Putamen (tissue), 1 donor: ENCODE results near the gene VAT1.

Experiments used
- DNase-seq: peaks from one replicate; pipeline ENCODE4 v3.0.0-alpha.2; 2016; ENCODE audit warnings: low spot score

The VAT1 gene

GRCh38 chr17:43027091-43028032 is 5.2 kb upstream of the VAT1 start:
- no peak for DNase-seq

- DNase-seq: no peak
Observed at GRCh38 chr17:43026595-43026994, 4.4 kb upstream of the VAT1 start.

- DNase-seq: no peak
Observed at GRCh38 chr17:43025766-43026537, 3.8 kb upstream of the VAT1 start.

- DNase-seq: no peak
Observed at GRCh38 chr17:43025290-43025657, 3.1 kb upstream of the VAT1 start.

- peak; percentile 93 for DNase-seq
Observed at GRCh38 chr17:43024407-43025289, 2.5 kb upstream of the VAT1 start, which contains the start of gene RND2. Gene RND2, plus strand, starts transcription at chr17:43025231. Its CDS starts 117 bp downstream, at chr17:43025348.

GRCh38 chr17:43020789-43021740 is 1.1 kb downstream of the VAT1 start:
- DNase-seq: no peak

- DNase-seq: no peak
Observed at GRCh38 chr17:43020030-43020621, 2.1 kb downstream of the VAT1 start.

- no peak for DNase-seq
Observed at GRCh38 chr17:43019418-43019817, 2.8 kb downstream of the VAT1 start.

- no peak for DNase-seq
Observed at GRCh38 chr17:43018932-43019331, 3.3 kb downstream of the VAT1 start.

GRCh38 chr17:43018008-43018853 is 4.0 kb downstream of the VAT1 start:
- peak; percentile 78 for DNase-seq

- no peak for DNase-seq
Observed at GRCh38 chr17:43016216-43016615, 6.0 kb downstream of the VAT1 start.

GRCh38 chr17:43015579-43015978 is 6.6 kb downstream of the VAT1 start:
- no peak for DNase-seq

- no peak for DNase-seq
Observed at GRCh38 chr17:43014649-43015542, 7.3 kb downstream of the VAT1 start.

GRCh38 chr17:43014020-43014648 is 8.1 kb downstream of the VAT1 start:
- no peak for DNase-seq

- no peak for DNase-seq
Observed at GRCh38 chr17:43013296-43013695, 8.9 kb downstream of the VAT1 start.

- no peak for DNase-seq
Observed at GRCh38 chr17:43011728-43012472, 10.3 kb downstream of the VAT1 start.

GRCh38 chr17:43010667-43011308 is 11.4 kb downstream of the VAT1 start:
- DNase-seq: no peak
